ENCODE measurements around the gene C1orf174.

C1orf174 gene

DNA sequence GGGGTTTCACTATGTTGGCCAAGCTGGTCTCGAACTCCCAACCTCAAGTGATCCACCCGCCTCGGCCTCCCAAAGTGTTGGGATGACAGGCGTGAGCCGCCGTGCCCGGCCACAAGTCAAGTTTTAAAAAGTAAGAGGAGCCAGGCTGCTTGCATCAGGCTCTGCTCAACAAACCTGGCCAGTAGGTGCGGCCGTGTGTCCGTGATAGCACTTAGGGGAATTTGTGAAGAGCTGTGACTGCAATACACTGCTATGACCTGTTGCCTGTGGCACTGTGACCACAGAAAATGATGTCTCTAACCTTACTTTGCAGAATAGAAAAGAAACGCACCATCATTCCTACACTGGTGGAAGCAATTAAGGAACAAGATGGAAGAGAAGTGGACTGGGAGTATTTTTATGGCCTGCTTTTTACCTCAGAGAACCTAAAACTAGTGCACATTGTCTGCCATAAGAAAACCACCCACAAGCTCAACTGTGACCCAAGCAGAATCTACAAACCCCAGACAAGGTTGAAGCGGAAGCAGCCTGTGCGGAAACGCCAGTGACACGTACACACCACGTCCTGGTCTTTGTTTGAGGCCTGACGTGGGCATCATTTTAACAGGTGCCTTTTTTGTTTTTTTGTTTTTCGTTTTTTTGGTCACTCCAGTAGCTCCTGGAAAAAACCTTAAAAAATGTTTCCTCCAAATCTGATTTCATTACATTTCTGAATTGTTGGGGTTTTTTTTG is 16.7 kb downstream of the C1orf174 start:
- no peaks in the 10 kb centered on the region for H3K27me3 ChIP-seq (ENCODE audit: insufficient read depth, low read length)
- no peak overlapping the region for H2AFZ ChIP-seq (ENCODE audit: low read length, unreplicated experiment)
- H3K4me3 ChIP-seq (ENCODE audit: low read depth, low read length): no peak overlapping the region
- no peaks in the 10 kb centered on the region for H3K79me2 ChIP-seq (ENCODE audit: control insufficient read depth, insufficient read depth, low read length, unreplicated experiment)
- H3K36me3 ChIP-seq (ENCODE audit: insufficient read depth, low read length): peaks cover 24% of the 10 kb centered on the region
- no peak overlapping the region for H3K27ac ChIP-seq (ENCODE audit: low read depth, low read length)
- H3K4me1 ChIP-seq (ENCODE audit: control insufficient read depth, insufficient read depth, low read length, unreplicated experiment): no peaks in the 10 kb centered on the region

DNA sequence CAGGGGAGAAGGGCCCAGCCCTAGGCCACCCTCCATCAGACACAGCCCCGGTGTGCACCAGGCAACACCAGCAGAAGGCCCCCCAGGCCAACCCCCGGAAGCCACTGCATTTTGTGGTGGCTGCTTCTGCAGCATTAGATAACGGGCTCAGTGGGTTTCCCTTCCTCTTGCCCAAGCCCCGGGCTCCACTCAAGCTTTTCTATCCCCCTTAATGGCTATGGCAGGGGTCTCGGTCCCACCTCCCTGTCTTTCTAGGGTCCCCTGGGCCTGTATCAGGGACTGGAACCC is 18.9 kb downstream of the C1orf174 start:
- no peak overlapping the region for H3K4me3 ChIP-seq (ENCODE audit: low read depth, low read length)
- H3K4me1 ChIP-seq (ENCODE audit: control insufficient read depth, insufficient read depth, low read length, unreplicated experiment): no peaks in the 10 kb centered on the region
- no peaks in the 10 kb centered on the region for H3K27me3 ChIP-seq (ENCODE audit: insufficient read depth, low read length)
- peaks cover 22% of the 10 kb centered on the region for H3K36me3 ChIP-seq (ENCODE audit: insufficient read depth, low read length)
- H2AFZ ChIP-seq (ENCODE audit: low read length, unreplicated experiment): no peak overlapping the region
- H3K27ac ChIP-seq (ENCODE audit: low read depth, low read length): no peak overlapping the region
- no peaks in the 10 kb centered on the region for H3K79me2 ChIP-seq (ENCODE audit: control insufficient read depth, insufficient read depth, low read length, unreplicated experiment)

DNA sequence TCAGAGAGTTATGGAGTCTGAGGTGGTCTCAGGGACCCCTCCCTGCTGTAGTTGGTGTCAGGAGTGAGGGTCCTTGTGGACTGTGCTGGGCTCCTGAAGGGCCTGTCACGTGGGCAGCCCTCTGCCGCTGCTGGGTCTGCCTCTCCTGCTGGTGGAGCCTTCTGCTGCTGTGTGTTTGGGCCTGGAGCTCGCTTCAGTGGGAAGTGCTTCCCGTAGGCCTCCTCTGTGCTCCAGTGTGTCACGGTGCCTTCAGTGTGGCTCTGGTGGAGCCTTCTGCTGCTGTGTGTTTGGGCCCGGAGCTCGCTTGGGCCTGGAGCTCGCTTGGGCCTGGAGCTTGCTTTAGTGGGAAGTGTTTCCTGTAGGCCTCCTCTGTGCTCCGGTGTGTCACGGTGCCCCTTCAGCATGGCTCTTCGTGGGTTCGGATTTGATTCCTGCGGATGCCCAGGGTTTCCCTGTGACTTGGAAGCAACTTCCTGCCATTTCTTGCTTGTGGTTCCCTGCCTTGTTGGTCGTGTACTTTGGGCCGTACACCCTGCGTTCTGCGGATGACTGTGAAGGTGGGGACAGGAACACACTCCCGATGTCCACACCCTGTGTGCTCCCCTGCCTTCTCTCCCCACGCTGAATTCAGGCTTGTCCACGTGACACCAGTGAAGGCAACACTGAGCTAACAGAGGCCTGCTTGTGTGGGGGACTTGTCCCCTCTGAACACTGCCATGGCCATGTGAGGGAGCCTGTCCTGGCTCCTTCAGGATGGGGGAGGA is 19.5 kb downstream of the C1orf174 start:
- H3K36me3 ChIP-seq (ENCODE audit: insufficient read depth, low read length): peaks cover 22% of the 10 kb centered on the region
- no peak overlapping the region for H3K27ac ChIP-seq (ENCODE audit: low read depth, low read length)
- H2AFZ ChIP-seq (ENCODE audit: low read length, unreplicated experiment): no peak overlapping the region
- H3K4me3 ChIP-seq (ENCODE audit: low read depth, low read length): no peak overlapping the region
- no peaks in the 10 kb centered on the region for H3K27me3 ChIP-seq (ENCODE audit: insufficient read depth, low read length)
- no peaks in the 10 kb centered on the region for H3K4me1 ChIP-seq (ENCODE audit: control insufficient read depth, insufficient read depth, low read length, unreplicated experiment)
- no peaks in the 10 kb centered on the region for H3K79me2 ChIP-seq (ENCODE audit: control insufficient read depth, insufficient read depth, low read length, unreplicated experiment)

DNA sequence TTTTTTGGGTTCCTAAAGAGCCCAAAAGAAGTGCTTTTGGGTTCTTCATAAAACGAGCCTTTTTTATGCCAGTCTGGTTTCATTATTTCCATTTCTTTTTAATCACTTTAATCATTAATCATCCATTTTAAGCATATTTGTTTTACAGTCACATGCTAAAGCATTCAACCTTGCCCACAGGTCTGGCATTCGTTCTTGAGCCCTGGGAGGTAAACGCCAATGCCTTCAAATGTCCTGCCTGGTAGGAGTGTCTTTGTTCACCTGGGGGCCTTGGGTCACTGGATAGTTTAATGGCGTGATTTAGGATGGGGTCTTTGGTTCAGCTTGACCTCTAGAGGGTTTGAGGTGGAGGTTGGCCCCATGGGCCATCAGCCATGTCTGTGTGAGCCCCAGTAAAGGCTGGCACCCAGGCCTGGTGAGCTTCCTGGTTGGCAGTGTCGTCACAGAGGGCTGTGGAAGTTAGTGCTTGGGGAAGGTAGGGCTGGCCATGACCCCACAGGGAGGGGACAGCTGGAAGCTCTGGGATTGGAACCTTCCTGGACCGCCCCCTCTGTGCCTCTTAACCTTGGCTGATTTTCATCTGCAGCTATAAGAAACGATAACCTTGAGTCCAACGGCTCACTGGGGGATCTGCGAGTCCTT is 20.2 kb downstream of the C1orf174 start:
- H3K4me3 ChIP-seq (ENCODE audit: low read depth, low read length): no peak overlapping the region
- H2AFZ ChIP-seq (ENCODE audit: low read length, unreplicated experiment): no peak overlapping the region
- H3K4me1 ChIP-seq (ENCODE audit: control insufficient read depth, insufficient read depth, low read length, unreplicated experiment): no peaks in the 10 kb centered on the region
- peaks cover 22% of the 10 kb centered on the region for H3K36me3 ChIP-seq (ENCODE audit: insufficient read depth, low read length)
- H3K27me3 ChIP-seq (ENCODE audit: insufficient read depth, low read length): no peaks in the 10 kb centered on the region
- H3K27ac ChIP-seq (ENCODE audit: low read depth, low read length): no peak overlapping the region
- H3K79me2 ChIP-seq (ENCODE audit: control insufficient read depth, insufficient read depth, low read length, unreplicated experiment): no peaks in the 10 kb centered on the region

DNA sequence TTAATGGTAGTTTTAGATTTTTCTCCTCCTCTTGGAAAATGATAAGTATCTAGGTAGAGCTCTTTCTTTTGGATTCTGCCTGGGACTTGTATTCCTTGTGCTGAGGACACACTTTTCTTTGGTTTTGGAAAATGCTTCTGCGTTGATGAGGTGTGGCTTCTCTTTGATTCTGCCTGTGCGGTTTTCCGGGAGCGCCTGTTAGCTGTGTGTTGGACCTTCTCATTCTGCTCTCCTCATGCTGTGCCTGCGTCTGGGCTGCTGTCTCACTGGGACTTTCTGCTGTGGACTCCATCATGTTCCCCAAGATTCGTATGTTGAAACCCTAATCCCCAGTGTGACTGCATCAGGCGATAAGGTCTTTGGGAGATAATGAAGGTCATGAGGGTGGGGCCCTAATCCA is 21.0 kb downstream of the C1orf174 start:
- H3K4me1 ChIP-seq (ENCODE audit: control insufficient read depth, insufficient read depth, low read length, unreplicated experiment): no peaks in the 10 kb centered on the region
- H3K27me3 ChIP-seq (ENCODE audit: insufficient read depth, low read length): no peaks in the 10 kb centered on the region
- H2AFZ ChIP-seq (ENCODE audit: low read length, unreplicated experiment): no peak overlapping the region
- no peak overlapping the region for H3K4me3 ChIP-seq (ENCODE audit: low read depth, low read length)
- peaks cover 22% of the 10 kb centered on the region for H3K36me3 ChIP-seq (ENCODE audit: insufficient read depth, low read length)
- no peaks in the 10 kb centered on the region for H3K79me2 ChIP-seq (ENCODE audit: control insufficient read depth, insufficient read depth, low read length, unreplicated experiment)
- no peak overlapping the region for H3K27ac ChIP-seq (ENCODE audit: low read depth, low read length)

DNA sequence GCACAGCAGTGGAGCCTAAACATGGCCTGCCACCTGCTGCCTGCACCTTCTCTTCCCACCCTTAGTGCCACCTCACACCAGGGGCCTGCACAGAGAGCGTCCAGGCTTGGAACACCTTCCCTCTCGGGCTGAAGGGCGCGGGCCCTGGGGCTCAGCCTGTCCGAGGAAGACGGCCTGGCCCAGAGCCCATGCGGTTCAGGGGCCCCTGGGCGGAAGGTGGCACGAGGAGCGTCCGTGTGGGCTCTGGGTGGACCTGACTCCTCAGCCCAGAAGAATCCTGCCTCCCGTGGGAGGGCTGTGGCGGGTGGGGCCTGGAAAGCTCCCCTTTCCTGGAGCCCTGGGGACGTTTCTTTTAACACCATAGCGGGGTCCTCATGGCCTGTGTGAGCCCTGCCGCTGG is 23.4 kb downstream of the C1orf174 start:
- Histone ChIP-seq H3K27me3 (ENCODE audit: insufficient read depth, low read length) (no peaks in the 10 kb centered on the region), H3K4me3 (ENCODE audit: low read depth, low read length) (no peak overlapping the region), H3K79me2 (ENCODE audit: control insufficient read depth, insufficient read depth, low read length, unreplicated experiment) (no peaks in the 10 kb centered on the region), H3K36me3 (ENCODE audit: insufficient read depth, low read length) (peaks cover 22% of the 10 kb centered on the region), H2AFZ (ENCODE audit: low read length, unreplicated experiment) (no peak overlapping the region), H3K27ac (ENCODE audit: low read depth, low read length) (no peak overlapping the region), H3K4me1 (ENCODE audit: control insufficient read depth, insufficient read depth, low read length, unreplicated experiment) (no peaks in the 10 kb centered on the region)

DNA sequence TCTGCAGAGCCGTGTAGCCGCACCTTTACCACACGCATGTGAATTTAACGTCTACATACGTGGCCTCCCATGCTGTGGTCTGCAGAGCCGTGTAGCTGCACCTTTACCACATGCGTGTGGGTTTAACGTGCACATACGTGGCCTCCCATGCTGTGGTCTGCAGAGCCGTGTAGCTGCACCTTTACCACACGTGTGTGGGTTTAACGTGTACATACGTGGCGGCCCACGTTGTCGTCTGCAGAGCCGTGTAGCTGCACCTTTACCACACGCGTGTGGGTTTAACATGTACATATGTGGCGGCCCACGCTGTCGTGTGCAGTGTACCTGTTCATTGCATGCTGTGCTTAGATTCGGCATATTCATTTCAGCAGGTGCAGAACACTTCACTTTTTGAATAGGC is 25.3 kb downstream of the C1orf174 start:
- no peak overlapping the region for H3K27ac ChIP-seq (ENCODE audit: low read depth, low read length)
- H3K27me3 ChIP-seq (ENCODE audit: insufficient read depth, low read length): no peaks in the 10 kb centered on the region
- no peaks in the 10 kb centered on the region for H3K79me2 ChIP-seq (ENCODE audit: control insufficient read depth, insufficient read depth, low read length, unreplicated experiment)
- H3K4me1 ChIP-seq (ENCODE audit: control insufficient read depth, insufficient read depth, low read length, unreplicated experiment): no peaks in the 10 kb centered on the region
- H3K4me3 ChIP-seq (ENCODE audit: low read depth, low read length): no peak overlapping the region
- no peak overlapping the region for H2AFZ ChIP-seq (ENCODE audit: low read length, unreplicated experiment)
- peaks cover 12% of the 10 kb centered on the region for H3K36me3 ChIP-seq (ENCODE audit: insufficient read depth, low read length)

DNA sequence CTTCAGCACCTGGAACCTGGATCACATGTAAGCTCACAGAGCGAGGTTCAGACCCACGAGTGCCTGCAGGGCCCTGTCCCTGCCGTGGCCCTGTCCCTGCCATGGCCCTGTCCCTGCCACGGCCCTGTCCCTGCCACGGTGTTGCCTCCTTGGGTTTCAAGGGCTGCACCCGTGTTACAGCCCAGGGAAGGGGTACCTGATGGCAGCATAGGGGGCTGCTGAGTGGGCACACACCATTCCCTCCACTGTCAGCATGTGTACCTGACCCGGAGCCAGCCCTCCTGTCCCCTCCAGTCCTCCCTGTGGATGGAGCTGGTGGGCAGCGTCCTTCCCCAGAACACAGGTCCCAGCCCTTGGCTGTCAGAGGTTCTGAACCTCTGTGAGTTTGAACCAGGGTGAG is 27.5 kb downstream of the C1orf174 start:
- H3K4me3 ChIP-seq (ENCODE audit: low read depth, low read length): no peak overlapping the region
- H3K4me1 ChIP-seq (ENCODE audit: control insufficient read depth, insufficient read depth, low read length, unreplicated experiment): no peaks in the 10 kb centered on the region
- H3K27me3 ChIP-seq (ENCODE audit: insufficient read depth, low read length): no peaks in the 10 kb centered on the region
- H2AFZ ChIP-seq (ENCODE audit: low read length, unreplicated experiment): no peak overlapping the region
- no peak overlapping the region for H3K27ac ChIP-seq (ENCODE audit: low read depth, low read length)
- H3K79me2 ChIP-seq (ENCODE audit: control insufficient read depth, insufficient read depth, low read length, unreplicated experiment): no peaks in the 10 kb centered on the region
- H3K36me3 ChIP-seq (ENCODE audit: insufficient read depth, low read length): no peaks in the 10 kb centered on the region

DNA sequence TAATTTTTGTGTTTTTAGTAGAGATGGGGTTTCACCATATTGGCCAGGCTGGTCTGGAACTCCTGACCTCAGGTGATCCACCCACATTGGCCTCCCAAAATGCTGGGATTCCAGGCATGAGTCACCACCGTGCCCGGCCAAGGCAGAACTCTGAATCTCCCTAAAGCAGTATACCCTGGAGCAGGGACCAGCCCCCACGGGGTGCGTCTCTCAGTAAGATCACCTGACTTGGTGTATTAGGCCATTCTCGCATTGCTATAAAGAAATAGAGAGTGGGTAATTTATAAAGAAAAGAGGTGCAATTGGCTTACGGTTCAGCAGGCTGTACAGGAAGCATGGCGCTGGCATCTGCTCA is 28.6 kb downstream of the C1orf174 start:
- H2AFZ ChIP-seq (ENCODE audit: low read length, unreplicated experiment): no peak overlapping the region
- no peak overlapping the region for H3K27ac ChIP-seq (ENCODE audit: low read depth, low read length)
- H3K36me3 ChIP-seq (ENCODE audit: insufficient read depth, low read length): no peaks in the 10 kb centered on the region
- H3K4me3 ChIP-seq (ENCODE audit: low read depth, low read length): no peak overlapping the region
- H3K4me1 ChIP-seq (ENCODE audit: control insufficient read depth, insufficient read depth, low read length, unreplicated experiment): no peaks in the 10 kb centered on the region
- H3K79me2 ChIP-seq (ENCODE audit: control insufficient read depth, insufficient read depth, low read length, unreplicated experiment): no peaks in the 10 kb centered on the region
- H3K27me3 ChIP-seq (ENCODE audit: insufficient read depth, low read length): no peaks in the 10 kb centered on the region

DNA sequence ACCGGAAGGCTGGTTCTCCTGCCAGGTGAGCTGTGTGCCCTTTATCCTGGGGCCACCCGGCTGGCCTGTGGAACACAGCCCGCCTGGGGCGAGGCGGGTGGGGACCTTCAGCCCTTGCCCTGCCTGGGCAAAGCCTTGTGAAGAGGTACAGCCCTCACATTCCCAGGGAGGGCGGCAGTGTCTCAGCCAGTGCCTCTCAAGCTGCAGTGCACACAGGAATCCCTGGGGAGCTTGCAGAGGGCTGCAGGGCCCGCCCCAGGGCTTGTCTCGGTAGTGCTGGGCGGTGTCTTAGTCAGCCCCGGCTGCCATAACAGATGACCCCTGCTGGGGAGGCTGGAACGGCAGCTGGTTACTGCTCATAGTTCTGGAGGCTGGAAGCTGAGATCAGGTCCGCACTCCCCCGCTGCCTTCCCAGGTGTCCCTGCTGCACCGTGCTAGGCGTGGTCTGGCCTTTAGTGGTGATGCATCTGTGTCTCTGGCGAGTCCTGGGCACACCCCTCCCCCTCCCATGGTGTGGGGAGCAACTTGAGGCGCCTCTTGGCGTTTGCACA is 30.2 kb downstream of the C1orf174 start:
- Histone ChIP-seq H3K36me3 (ENCODE audit: insufficient read depth, low read length) (no peaks in the 10 kb centered on the region), H3K79me2 (ENCODE audit: control insufficient read depth, insufficient read depth, low read length, unreplicated experiment) (no peaks in the 10 kb centered on the region), H3K27ac (ENCODE audit: low read depth, low read length) (no peak overlapping the region), H2AFZ (ENCODE audit: low read length, unreplicated experiment) (no peak overlapping the region), H3K4me1 (ENCODE audit: control insufficient read depth, insufficient read depth, low read length, unreplicated experiment) (no peaks in the 10 kb centered on the region), H3K27me3 (ENCODE audit: insufficient read depth, low read length) (no peaks in the 10 kb centered on the region), H3K4me3 (ENCODE audit: low read depth, low read length) (no peak overlapping the region)

All from ACC112 (cell line).